ENCODE results near the gene SIKE1. TPM values are rescaled to one million over a fixed set of nuclear protein-coding genes. Genes with fewer than 3 reads are reported as not detected.
A peak's percentile ranks its signal among the peaks of the same experiment; 100 is the strongest.
"Not testable (repeated sequence)": the region's sequence is repeated elsewhere in the genome, so short reads cannot be mapped to it uniquely, and the experiment has no call there.

Gene SIKE1
- 74.1 and 80.9 TPM in 2 replicates for total RNA-seq (2014; rRNA removed; shearing (Covaris generic))

DNA sequence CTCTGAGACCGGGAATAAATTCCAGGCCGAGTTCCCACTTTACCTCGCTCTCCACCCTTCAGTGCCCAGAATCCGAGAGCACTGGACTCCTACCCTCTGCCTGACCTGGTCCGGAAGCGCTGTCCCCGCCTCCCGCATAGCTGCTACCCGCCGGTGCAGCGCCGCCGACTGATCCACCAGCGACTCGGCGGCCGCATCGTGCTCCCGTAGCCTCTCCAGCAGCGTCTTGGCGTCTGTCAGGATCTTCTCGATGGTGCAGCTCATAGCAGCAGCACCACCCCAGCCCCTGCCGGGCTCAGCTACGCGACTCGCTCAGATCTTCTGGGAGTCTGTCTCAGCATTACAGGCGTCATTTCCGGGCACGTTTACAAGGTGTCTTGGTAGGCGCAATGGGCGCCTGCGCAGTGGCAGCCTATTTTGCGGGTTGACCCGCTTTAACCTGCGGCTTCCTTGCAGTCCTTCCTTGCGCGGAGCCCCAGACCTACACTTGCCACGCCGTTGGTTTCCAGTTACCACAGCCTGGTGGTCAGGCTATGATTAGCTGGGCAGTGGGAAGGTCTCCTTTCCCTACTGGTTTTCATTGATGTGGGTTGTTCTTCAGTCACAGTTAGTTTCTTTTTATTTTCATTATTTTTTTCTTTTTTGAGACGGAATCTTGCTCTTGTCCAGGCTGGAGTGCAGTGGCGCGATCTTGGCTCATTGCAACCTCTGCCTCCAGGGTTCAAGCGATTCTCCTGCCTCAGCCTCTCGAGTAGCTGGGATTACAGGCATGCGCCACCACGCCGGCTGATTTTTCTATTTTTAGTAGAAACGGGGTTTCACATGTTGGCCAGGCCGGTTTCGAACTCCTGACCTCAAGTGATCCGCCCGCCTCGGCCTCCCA lies at the start of gene SIKE1:
Gene SIKE1 (minus strand): TSS at position 342 of the 883 bp plus-strand sequence. CDS start 78 bp downstream, at position 264.
- H3K36me3 ChIP-seq = peaks cover 15% of the 10 kb centered on the region; the same call in 1 of the 2 replicates
- no peaks in the 10 kb centered on the region for H3K27me3 ChIP-seq
- H3K4me1 ChIP-seq = no peaks in the 10 kb centered on the region
- H3K4me3 ChIP-seq = peak within 1 kb of the TSS; percentile 69
- 0 out of 2 replicates have a peak, but pooled peaks cover 2% of the 10 kb centered on the region for H3K9me3 ChIP-seq (replicated peaks)
- peak within 1 kb of the TSS; percentile 45 for H3K27ac ChIP-seq
- peak; percentile 94 to 96 for DNase-seq

DNA sequence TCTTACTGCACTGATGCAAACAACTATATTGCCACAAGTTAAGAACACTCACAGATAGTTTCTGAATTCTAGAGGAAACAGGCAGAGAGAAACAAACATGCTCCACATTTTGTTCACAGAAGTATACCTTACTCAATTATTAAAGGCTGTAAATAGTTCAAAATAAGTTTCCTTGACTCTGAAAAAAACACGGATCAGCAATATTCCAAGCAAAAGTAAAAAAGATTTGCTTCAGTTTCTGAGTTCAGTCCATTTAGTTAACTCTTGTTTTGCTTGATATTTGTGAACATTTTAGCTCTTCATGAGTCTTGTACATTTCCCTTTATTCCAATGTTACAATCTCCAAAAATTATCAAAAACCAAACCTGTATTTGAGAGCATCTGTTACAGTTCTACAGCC lies 49.6 kb upstream of the SIKE1 start:
- not testable (repeated sequence) for H3K27me3 ChIP-seq; H3K4me3 ChIP-seq; DNase-seq; H3K27ac ChIP-seq; H3K36me3 ChIP-seq; H3K4me1 ChIP-seq; H3K9me3 ChIP-seq (replicated peaks)

DNA sequence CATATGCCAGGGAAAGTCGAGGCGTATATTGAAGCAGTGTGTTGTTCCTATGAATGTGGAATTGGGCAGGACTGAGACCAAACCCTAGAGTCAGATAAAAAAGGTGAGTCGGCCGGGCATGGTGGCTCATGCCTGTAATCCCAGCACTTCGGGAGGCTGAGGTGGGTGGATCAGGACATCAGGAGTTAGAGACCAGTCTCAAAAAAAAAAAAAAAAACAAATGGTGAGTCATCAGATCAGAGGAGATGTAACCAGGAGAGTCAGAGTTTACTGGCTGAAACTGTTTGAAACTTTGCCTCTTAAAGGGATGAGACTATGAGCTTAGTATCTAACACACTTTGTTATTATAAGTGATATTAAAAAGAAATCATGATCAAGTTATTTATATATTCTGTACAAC lies 47.8 kb upstream of the SIKE1 start:
- H3K27me3 ChIP-seq = no peaks in the 10 kb centered on the region
- H3K36me3 ChIP-seq = no peaks in the 10 kb centered on the region
- H3K9me3 ChIP-seq (replicated peaks) = no peaks in the 10 kb centered on the region
- DNase-seq = peak in 1 of 2 experiments; percentile 4
- H3K4me1 ChIP-seq = 0 out of 2 replicates have a peak, but pooled peaks cover 2% of the 10 kb centered on the region
- H3K4me3 ChIP-seq = no peak overlapping the region
- no peak overlapping the region for H3K27ac ChIP-seq

DNA sequence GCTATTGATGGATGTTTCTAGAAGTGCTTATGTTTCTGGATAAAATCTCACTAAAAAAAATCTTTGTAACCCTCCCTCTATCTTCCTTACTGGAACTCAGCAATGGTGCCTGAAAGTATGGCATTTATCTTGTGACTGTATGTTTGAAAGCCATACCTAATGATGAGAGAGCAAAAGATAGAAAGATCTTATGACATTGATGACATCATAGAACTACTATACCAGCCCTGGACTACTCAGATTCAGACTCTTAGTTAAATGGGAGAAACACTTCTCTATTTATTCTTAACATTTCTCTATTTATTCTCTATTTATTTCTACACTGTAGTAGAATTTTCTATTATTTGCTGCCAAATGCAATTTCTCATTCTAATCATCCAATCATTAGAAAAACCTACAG lies 41.5 kb upstream of the SIKE1 start:
- no peaks in the 10 kb centered on the region for H3K36me3 ChIP-seq
- H3K27ac ChIP-seq = no peak overlapping the region
- H3K9me3 ChIP-seq (replicated peaks) = peaks cover 4% of the 10 kb centered on the region; the same call in 1 of the 2 replicates
- no peaks in the 10 kb centered on the region for H3K4me1 ChIP-seq
- no peak for DNase-seq
- H3K4me3 ChIP-seq = no peak overlapping the region
- no peaks in the 10 kb centered on the region for H3K27me3 ChIP-seq

DNA sequence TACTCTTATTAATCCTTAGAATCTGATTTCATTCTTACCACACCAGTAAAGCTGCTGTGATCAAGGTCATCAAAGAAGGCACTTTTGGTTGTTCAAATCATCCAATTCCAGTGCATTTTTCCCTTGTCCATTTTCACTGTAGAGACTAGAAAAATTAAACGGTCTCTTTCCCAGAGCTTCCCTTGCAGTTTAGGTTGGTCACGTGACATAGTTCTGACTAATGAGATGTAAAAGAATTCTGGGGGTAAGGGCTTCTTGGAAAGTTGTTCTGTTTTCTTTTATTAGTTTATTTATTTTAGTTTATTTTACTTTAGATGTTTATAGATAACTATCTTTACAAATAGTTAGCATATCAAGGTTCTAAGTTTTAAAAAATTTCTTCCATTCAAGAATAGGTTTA lies 39.9 kb upstream of the SIKE1 start:
- peaks cover under 1% of the 10 kb centered on the region; the same call in 1 of the 2 replicates for H3K27me3 ChIP-seq
- no peak for DNase-seq
- H3K4me3 ChIP-seq = no peak overlapping the region

DNA sequence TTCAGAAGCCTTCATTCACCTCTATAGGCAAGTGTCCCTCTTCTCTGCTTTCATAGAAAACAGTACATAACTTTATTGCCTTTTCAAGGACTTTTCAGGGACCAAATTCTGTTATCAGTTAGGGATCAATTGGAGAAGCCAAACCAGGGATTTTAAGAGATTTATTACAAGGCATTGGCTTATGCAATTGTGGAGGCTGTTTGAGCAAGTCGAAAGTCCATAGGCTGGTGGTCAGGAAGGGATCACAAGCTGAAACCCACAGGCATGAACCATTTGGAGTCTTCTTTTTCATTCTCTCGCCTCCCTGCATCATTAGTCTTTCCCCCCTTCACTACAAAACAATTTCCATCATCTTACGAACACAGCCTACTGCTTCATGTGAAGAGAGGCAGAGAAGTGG lies 39.4 kb upstream of the SIKE1 start:
- no peak overlapping the region for H3K4me3 ChIP-seq

More for the DNA sequence above, 39.9 kb upstream of the SIKE1 start:
- no peaks in the 10 kb centered on the region for H3K4me1 ChIP-seq
- H3K27ac ChIP-seq = no peak overlapping the region
- H3K9me3 ChIP-seq (replicated peaks) = peaks cover 4% of the 10 kb centered on the region; the same call in 1 of the 2 replicates
- no peaks in the 10 kb centered on the region for H3K36me3 ChIP-seq

DNA sequence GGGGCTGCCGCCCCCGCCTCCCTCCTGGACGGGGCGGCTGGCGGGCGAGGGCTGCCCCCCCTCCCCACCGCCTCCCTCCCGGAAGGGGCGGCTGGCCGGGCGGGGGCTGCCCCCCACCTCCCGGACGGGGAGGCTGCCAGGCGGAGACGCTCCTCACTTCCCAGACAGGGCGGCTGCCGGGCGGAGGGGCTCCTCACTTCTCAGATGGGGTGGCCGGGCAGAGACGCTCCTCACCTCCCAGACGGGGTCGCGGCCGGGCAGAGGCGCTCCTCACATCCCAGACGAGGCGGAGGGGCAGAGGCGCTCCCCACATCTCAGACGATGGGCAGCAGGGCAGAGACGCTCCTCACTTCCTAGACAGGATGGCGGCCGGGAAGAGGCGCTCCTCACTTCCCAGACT lies 24.0 kb upstream of the SIKE1 start:
- not testable (repeated sequence) for H3K36me3 ChIP-seq; DNase-seq; H3K27me3 ChIP-seq; H3K27ac ChIP-seq; H3K4me1 ChIP-seq; H3K4me3 ChIP-seq; H3K9me3 ChIP-seq (replicated peaks)

More for the DNA sequence above, 39.4 kb upstream of the SIKE1 start:
- no peak for DNase-seq
- Histone ChIP-seq H3K27ac (no peak overlapping the region), H3K27me3 (peaks cover 4% of the 10 kb centered on the region; the same call in 1 of the 2 replicates), H3K9me3 (replicated peaks) (peaks cover 4% of the 10 kb centered on the region; the same call in 1 of the 2 replicates), H3K36me3 (no peaks in the 10 kb centered on the region), H3K4me1 (no peaks in the 10 kb centered on the region)

DNA sequence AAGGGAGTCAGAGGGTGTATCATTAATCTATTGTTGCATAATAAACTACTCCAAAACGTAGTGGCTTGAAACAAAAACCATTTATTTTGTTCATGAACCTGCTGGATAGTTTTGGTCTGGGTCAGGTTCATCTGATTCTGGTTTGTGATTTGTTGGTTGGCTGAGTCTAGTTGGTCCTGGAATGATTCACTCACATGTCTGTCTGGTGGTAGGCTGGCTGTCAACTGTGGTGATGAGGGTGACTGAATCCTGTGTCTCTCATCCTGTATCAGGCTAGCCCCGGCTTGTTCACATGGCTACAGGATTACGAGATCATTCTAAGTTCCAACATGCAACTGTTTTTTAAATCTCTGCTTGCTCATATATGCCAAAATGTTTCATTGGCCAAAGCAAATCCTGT lies 22.5 kb upstream of the SIKE1 start:
- H3K4me1 ChIP-seq = no peaks in the 10 kb centered on the region
- H3K4me3 ChIP-seq = no peak overlapping the region
- no peaks in the 10 kb centered on the region; the same call in 1 of the 2 replicates for H3K27me3 ChIP-seq
- no peak for DNase-seq
- H3K36me3 ChIP-seq = no peaks in the 10 kb centered on the region
- H3K27ac ChIP-seq = no peak overlapping the region
- H3K9me3 ChIP-seq (replicated peaks) = no peaks in the 10 kb centered on the region

DNA sequence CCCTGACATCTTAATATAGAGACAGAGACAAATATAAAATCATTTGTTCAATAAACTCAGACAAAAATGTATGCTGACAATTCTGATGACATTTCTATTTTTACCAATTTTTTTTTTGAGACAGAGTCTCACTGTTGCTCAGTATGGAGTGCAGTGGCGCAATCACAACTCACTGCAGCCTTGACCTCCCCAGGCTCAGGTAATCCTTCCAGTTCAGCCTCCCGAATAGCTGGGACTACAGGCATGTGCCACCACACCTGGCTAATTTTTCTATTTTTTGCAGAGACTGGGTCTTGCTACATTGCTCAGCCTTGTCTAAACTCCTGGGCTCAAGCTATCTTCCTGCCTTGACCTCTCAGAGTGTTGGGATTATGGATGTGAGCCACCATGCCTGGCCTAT lies 13.6 kb upstream of the SIKE1 start:
- no peak overlapping the region for H3K4me3 ChIP-seq
- no peak for DNase-seq
- H3K9me3 ChIP-seq (replicated peaks) = no peaks in the 10 kb centered on the region
- no peaks in the 10 kb centered on the region for H3K36me3 ChIP-seq
- H3K27ac ChIP-seq = no peak overlapping the region
- H3K4me1 ChIP-seq = no peaks in the 10 kb centered on the region
- H3K27me3 ChIP-seq = no peaks in the 10 kb centered on the region; the same call in 1 of the 2 replicates

DNA sequence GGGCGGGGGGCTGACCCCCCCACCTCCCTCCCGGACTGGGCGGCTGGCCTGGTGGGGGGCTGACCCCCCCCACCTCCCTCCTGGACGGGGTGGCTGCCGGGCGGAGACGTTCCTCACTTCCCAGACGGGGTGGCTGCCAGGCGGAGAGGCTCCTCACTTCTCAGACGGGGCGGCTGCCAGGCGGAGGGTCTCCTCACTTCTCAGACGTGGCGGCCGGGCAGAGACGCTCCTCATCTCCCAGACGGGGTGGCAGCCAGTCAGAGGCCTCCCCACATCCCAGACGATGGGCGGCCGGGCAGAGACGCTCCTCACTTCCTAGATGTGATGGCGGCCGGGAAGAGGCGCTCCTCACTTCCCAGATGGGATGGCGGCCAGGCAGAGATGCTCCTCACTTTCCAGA lies 10.1 kb upstream of the SIKE1 start:
- not testable (repeated sequence) for H3K4me3 ChIP-seq; H3K9me3 ChIP-seq (replicated peaks); DNase-seq; H3K27me3 ChIP-seq; H3K4me1 ChIP-seq; H3K27ac ChIP-seq; H3K36me3 ChIP-seq

DNA sequence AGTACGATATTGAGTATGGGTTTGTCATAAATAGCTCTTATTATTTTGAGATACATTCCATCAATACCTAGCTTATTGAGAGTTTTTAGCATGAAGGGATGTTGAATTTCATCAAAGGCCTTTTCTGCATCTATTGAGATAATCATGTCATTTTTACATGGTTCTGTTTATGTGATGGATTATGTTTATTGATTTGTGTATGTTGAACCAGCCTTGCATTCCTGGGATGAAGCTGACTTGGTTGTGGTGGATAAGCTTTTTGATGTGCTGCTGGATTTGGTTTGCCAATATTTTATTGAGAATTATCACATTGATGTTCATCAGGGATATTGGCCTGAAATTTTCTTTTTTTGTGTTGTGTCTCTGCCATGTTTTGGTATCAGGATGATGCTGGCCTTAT lies 6.0 kb upstream of the SIKE1 start:
- peaks cover 11% of the 10 kb centered on the region for H3K9me3 ChIP-seq (replicated peaks)
- H3K27me3 ChIP-seq, H3K4me1 ChIP-seq, DNase-seq, H3K27ac ChIP-seq, H3K4me3 ChIP-seq, H3K36me3 ChIP-seq: not testable (repeated sequence)

DNA sequence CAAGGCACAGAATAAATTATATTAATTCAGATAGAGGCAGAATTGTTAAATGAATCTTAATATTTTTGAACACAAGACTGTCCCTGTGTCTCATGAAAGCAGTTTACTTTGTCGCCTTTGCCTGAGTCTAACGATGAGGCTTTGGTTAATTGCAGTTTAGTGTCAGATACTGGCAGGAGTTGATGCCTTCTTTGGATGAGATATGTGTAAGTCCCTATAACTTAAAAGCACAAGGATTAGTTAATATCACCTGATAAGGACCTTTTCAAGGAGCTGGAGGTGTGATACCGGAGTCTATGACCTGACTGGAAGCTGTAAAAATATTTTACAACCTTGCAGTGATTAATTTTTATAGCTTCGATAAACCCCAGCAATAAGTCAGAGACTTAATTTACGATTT lies 2.0 kb upstream of the SIKE1 start:
- H3K36me3 ChIP-seq = peaks cover 7% of the 10 kb centered on the region; the same call in 1 of the 2 replicates
- DNase-seq = no peak
- peaks cover 11% of the 10 kb centered on the region for H3K9me3 ChIP-seq (replicated peaks)
- H3K27me3 ChIP-seq = no peaks in the 10 kb centered on the region
- no peak overlapping the region for H3K4me3 ChIP-seq
- H3K4me1 ChIP-seq = no peaks in the 10 kb centered on the region
- no peak overlapping the region for H3K27ac ChIP-seq

DNA sequence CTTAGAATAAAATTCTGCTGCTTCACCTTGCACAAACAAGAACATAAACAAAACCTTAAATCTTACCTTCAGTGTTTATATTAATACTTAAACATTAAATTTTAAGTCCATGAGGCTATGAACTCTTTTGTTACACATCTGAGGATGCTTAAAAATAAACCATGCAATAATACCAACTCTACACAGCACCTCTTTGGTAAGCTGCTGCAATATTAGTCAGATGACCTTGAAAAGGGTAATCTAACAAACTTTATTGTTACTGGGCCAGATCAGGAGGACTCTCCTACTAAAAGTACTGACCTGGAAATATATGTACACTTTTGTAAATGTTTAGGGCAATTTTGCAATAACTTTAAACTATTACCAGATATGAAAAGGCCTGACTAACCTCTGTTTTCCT lies 763 bp downstream of the SIKE1 start:
- no peaks in the 10 kb centered on the region for H3K4me1 ChIP-seq
- H3K27me3 ChIP-seq = no peaks in the 10 kb centered on the region
- H3K9me3 ChIP-seq (replicated peaks) = no peaks in the 10 kb centered on the region
- H3K4me3 ChIP-seq = peak overlapping the region; percentile 69
- DNase-seq = no peak
- H3K27ac ChIP-seq = no peak overlapping the region; the same call in 1 of the 2 replicates
- peaks cover 19% of the 10 kb centered on the region; the same call in 1 of the 2 replicates for H3K36me3 ChIP-seq

DNA sequence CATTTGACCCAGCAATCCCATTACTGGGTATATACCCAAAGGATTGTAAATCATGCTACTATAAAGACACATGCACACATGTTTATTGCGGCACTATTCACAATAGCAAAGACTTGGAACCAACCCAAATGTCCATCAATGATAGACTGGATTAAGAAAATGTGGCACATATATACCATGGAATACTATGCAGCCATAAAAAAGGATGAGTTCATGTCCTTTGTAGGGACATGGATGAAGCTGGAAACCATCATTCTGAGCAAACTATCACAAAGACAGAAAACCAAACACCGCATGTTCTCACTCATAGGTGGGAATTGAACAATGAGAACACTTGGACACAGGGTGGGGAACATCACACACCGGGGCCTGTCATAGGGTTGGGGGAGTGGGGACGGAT lies 3.8 kb downstream of the SIKE1 start:
- peaks cover 37% of the 10 kb centered on the region for H3K36me3 ChIP-seq
- H3K9me3 ChIP-seq (replicated peaks); DNase-seq; H3K4me3 ChIP-seq; H3K4me1 ChIP-seq; H3K27ac ChIP-seq; H3K27me3 ChIP-seq: not testable (repeated sequence)

DNA sequence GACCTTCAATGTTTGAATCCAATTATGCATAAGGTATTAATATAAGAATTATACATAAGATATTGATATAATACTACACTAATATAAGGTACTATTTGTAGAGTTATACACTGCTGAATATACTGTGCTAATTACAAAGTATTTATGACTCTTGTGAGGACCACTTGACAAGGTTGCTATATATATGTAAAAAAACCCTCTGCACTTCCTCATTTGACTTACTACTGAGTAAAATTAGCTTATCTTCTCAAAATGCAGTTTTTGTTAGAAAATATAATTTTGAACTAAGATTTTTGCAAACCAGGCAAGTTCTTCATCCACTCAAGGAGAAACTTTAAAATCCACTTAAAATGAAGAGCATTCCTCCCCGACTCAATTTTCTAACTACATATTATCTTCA lies 8.5 kb downstream of the SIKE1 start:
- no peak overlapping the region for H3K27ac ChIP-seq
- no peaks in the 10 kb centered on the region for H3K9me3 ChIP-seq (replicated peaks)
- no peak for DNase-seq
- H3K27me3 ChIP-seq = no peaks in the 10 kb centered on the region
- H3K4me3 ChIP-seq = no peak overlapping the region
- H3K36me3 ChIP-seq = peaks cover 34% of the 10 kb centered on the region
- no peaks in the 10 kb centered on the region for H3K4me1 ChIP-seq

All from SJCRH30 (cell line).